GM20431 (cell line): Measurements from ENCODE around the gene BLOC1S1.

ENCODE experiments used
- in situ Hi-C: fragments of 300-500 bp; cut with MseI, MboI; formaldehyde crosslinking; loops from one replicate; pipeline ENCODE4 v1.15.0; 2020; ENCODE audit warnings: low sequenced_read_pairs; ENCODE audit not compliant: unreplicated experiment

The BLOC1S1 gene

GRCh38 chr12:55724226-55724939, 8.5 kb downstream of the BLOC1S1 start:
- in situ Hi-C loops = no loop called here

GRCh38 chr12:55724940-55725309, 9.1 kb downstream of the BLOC1S1 start:
- in situ Hi-C loops = loop anchor here (25.0 kb wide), 1 partner anchor 212 kb away; the partner anchor contains the start of genes DGKA and PYM1

- in situ Hi-C loops = loop anchor here (25.0 kb wide), 1 partner anchor 212 kb away; the partner anchor contains the start of genes DGKA and PYM1
These were observed 9.7 kb downstream of the BLOC1S1 start for GRCh38 chr12:55725556-55725955.

GRCh38 chr12:55726971-55727370, 11.1 kb downstream of the BLOC1S1 start:
- in situ Hi-C loops = loop anchor here (25.0 kb wide), 1 partner anchor 210 kb away; the partner anchor contains the start of genes DGKA and PYM1

- in situ Hi-C loops = loop anchor here (25.0 kb wide), 1 partner anchor 210 kb away; the partner anchor contains the start of genes DGKA and PYM1
These were observed 11.9 kb downstream of the BLOC1S1 start for GRCh38 chr12:55727643-55728185.

- in situ Hi-C loops = loop anchor here (25.0 kb wide), 1 partner anchor 209 kb away; the partner anchor contains the start of genes DGKA and PYM1
These were observed 12.5 kb downstream of the BLOC1S1 start for GRCh38 chr12:55728186-55728938.

GRCh38 chr12:55728939-55729818, 13.3 kb downstream of the BLOC1S1 start, which contains the start of gene CD63:
CD63 (minus strand) TSS chr12:55729009; CDS start chr12:55728341, 668 bp downstream.
- in situ Hi-C loops = loop anchor here (25.0 kb wide), 1 partner anchor 208 kb away; the partner anchor contains the start of genes DGKA and PYM1

- in situ Hi-C loops = loop anchor here (25.0 kb wide), 1 partner anchor 207 kb away; the partner anchor contains the start of genes DGKA and PYM1
These were observed 14.3 kb downstream of the BLOC1S1 start for GRCh38 chr12:55729819-55730818.

GRCh38 chr12:55732288-55732687, 16.4 kb downstream of the BLOC1S1 start:
- in situ Hi-C loops = loop anchor here (25.0 kb wide), 1 partner anchor 205 kb away; the partner anchor contains the start of genes DGKA and PYM1

- in situ Hi-C loops = loop anchor here (25.0 kb wide), 1 partner anchor 204 kb away; the partner anchor contains the start of genes DGKA and PYM1
These were observed 17.2 kb downstream of the BLOC1S1 start for GRCh38 chr12:55733021-55733555.

- in situ Hi-C loops = loop anchor here (25.0 kb wide), 1 partner anchor 203 kb away; the partner anchor contains the start of genes DGKA and PYM1
These were observed 18.0 kb downstream of the BLOC1S1 start for GRCh38 chr12:55733858-55734257.

GRCh38 chr12:55734595-55734994, 18.7 kb downstream of the BLOC1S1 start:
- in situ Hi-C loops = loop anchor here (25.0 kb wide), 1 partner anchor 203 kb away; the partner anchor contains the start of genes DGKA and PYM1

- in situ Hi-C loops = loop anchor here (25.0 kb wide), 1 partner anchor 201 kb away; the partner anchor contains the start of genes DGKA and PYM1
These were observed 20.2 kb downstream of the BLOC1S1 start for GRCh38 chr12:55736076-55736475.

GRCh38 chr12:55736780-55737580, 21.1 kb downstream of the BLOC1S1 start:
- in situ Hi-C loops = loop anchor here (25.0 kb wide), 1 partner anchor 200 kb away; the partner anchor contains the start of genes DGKA and PYM1

GRCh38 chr12:55737581-55738122, 21.8 kb downstream of the BLOC1S1 start:
- in situ Hi-C loops = loop anchor here (25.0 kb wide), 1 partner anchor 200 kb away; the partner anchor contains the start of genes DGKA and PYM1
